ENCODE data around the gene FAM184A.

The FAM184A gene

DNA sequence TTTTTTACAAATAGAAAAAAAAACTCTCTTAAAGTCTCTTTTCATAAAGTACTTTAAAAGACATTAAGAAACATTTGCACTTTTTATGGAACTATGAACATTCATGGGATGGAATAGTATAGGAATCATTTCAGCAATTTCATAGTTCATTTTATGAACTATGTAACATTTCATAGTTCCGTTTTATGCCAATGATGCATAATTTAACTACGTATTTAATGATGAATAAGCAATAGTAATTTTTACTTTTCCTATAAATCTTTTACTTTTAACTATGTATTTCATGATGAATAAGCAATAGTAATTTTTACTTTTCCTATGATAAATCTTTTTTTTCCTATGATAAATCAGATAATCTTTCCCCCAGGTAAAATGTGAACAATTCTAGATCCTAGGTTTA, 47.7 kb downstream of the FAM184A start:
- TF ChIP-seq, protein P1, sequence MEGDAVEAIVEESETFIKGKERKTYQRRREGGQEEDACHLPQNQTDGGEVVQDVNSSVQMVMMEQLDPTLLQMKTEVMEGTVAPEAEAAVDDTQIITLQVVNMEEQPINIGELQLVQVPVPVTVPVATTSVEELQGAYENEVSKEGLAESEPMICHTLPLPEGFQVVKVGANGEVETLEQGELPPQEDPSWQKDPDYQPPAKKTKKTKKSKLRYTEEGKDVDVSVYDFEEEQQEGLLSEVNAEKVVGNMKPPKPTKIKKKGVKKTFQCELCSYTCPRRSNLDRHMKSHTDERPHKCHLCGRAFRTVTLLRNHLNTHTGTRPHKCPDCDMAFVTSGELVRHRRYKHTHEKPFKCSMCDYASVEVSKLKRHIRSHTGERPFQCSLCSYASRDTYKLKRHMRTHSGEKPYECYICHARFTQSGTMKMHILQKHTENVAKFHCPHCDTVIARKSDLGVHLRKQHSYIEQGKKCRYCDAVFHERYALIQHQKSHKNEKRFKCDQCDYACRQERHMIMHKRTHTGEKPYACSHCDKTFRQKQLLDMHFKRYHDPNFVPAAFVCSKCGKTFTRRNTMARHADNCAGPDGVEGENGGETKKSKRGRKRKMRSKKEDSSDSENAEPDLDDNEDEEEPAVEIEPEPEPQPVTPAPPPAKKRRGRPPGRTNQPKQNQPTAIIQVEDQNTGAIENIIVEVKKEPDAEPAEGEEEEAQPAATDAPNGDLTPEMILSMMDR (IDR thresholded peaks at IDR 0.05; ENCODE audit: borderline replicate concordance, extremely low read depth, low read length, poor library complexity, severe bottlenecking), result no peak
- no peak for TF ChIP-seq EZH2 (IDR thresholded peaks at IDR 0.05; ENCODE audit: borderline replicate concordance, low read depth, low read length, severe bottlenecking)
- H3K4me1 ChIP-seq (ENCODE audit: insufficient read depth, low read length), result no peaks in the 10 kb centered on the region
- H3K36me3 ChIP-seq (ENCODE audit: insufficient read depth, low read length), result no peaks in the 10 kb centered on the region
- H4K20me1 ChIP-seq (ENCODE audit: insufficient read depth, low read length), result no peaks in the 10 kb centered on the region
- H3K4me3 ChIP-seq (ENCODE audit: low read depth in 1 of 2, low read length in 2 of 2), result no peak overlapping the region
- H3K27me3 ChIP-seq (ENCODE audit: insufficient read depth, low read length, poor library complexity), result peaks cover 11% of the 10 kb centered on the region
- no peak overlapping the region for H3K27ac ChIP-seq (ENCODE audit: low read length)
- no peak for ATAC-seq (ENCODE audit: insufficient read depth, low read depth)
- no peak overlapping the region for H2AFZ ChIP-seq (ENCODE audit: low read depth, low read length)
- no peaks in the 10 kb centered on the region for H3K9me3 ChIP-seq (ENCODE audit: insufficient read depth, low read length, severe bottlenecking)
- no peak for DNase-seq
- no peaks in the 10 kb centered on the region for H3K79me2 ChIP-seq (ENCODE audit: insufficient read depth, low read length)
- H3K4me2 ChIP-seq (ENCODE audit: insufficient read depth, low read length), result no peak overlapping the region
- H3K9ac ChIP-seq (ENCODE audit: low read depth, low read length), result no peak overlapping the region

GRCh38 chr6:119028091-119028490, 50.4 kb downstream of the FAM184A start:
- H3K36me3 ChIP-seq (ENCODE audit: insufficient read depth, low read length), result no peaks in the 10 kb centered on the region
- H3K9me3 ChIP-seq (ENCODE audit: insufficient read depth, low read length, severe bottlenecking), result no peaks in the 10 kb centered on the region
- TF ChIP-seq, protein P1 (IDR thresholded peaks at IDR 0.05; ENCODE audit: borderline replicate concordance, extremely low read depth, low read length, poor library complexity, severe bottlenecking), result no peak
- TF ChIP-seq EZH2 (IDR thresholded peaks at IDR 0.05; ENCODE audit: borderline replicate concordance, low read depth, low read length, severe bottlenecking), result no peak
- no peak overlapping the region for H3K4me3 ChIP-seq (ENCODE audit: low read depth in 1 of 2, low read length in 2 of 2)
- no peak overlapping the region for H3K4me2 ChIP-seq (ENCODE audit: insufficient read depth, low read length)
- no peaks in the 10 kb centered on the region for H4K20me1 ChIP-seq (ENCODE audit: insufficient read depth, low read length)
- no peak for ATAC-seq (ENCODE audit: insufficient read depth, low read depth)
- no peak overlapping the region for H2AFZ ChIP-seq (ENCODE audit: low read depth, low read length)
- no peak overlapping the region for H3K9ac ChIP-seq (ENCODE audit: low read depth, low read length)
- no peak overlapping the region for H3K27ac ChIP-seq (ENCODE audit: low read length)
- no peak for DNase-seq
- no peaks in the 10 kb centered on the region for H3K79me2 ChIP-seq (ENCODE audit: insufficient read depth, low read length)
- H3K27me3 ChIP-seq (ENCODE audit: insufficient read depth, low read length, poor library complexity), result peaks cover 17% of the 10 kb centered on the region
- H3K4me1 ChIP-seq (ENCODE audit: insufficient read depth, low read length), result no peaks in the 10 kb centered on the region

DNA sequence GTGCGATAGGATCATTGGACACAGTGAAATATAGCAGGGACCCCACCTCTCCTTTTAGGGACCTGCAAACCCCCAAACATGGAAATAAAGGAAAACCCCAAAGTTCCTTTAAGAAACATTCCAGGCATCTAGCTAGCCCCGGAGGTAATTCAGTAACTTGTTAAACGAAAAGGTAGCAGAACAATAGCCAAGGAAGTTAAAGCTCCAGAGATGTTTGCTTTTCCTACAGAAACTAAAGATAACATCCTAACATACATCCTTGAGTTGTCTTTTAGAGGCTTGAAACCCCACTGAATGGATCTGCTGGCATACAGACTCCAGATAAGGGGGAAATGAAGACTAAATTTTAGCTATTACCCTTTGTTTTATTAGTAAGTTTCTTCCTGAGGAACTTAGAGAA, 51.0 kb downstream of the FAM184A start:
- H3K9me3 ChIP-seq (ENCODE audit: insufficient read depth, low read length, severe bottlenecking), result no peaks in the 10 kb centered on the region
- H2AFZ ChIP-seq (ENCODE audit: low read depth, low read length), result no peak overlapping the region
- no peaks in the 10 kb centered on the region for H3K4me1 ChIP-seq (ENCODE audit: insufficient read depth, low read length)

More for the DNA sequence above, 51.0 kb downstream of the FAM184A start:
- no peak overlapping the region for H3K9ac ChIP-seq (ENCODE audit: low read depth, low read length)
- no peak overlapping the region for H3K27ac ChIP-seq (ENCODE audit: low read length)
- TF ChIP-seq, protein P1 (IDR thresholded peaks at IDR 0.05; ENCODE audit: borderline replicate concordance, extremely low read depth, low read length, poor library complexity, severe bottlenecking), result no peak
- TF ChIP-seq EZH2 (IDR thresholded peaks at IDR 0.05; ENCODE audit: borderline replicate concordance, low read depth, low read length, severe bottlenecking), result no peak
- no peaks in the 10 kb centered on the region for H3K36me3 ChIP-seq (ENCODE audit: insufficient read depth, low read length)
- no peaks in the 10 kb centered on the region for H4K20me1 ChIP-seq (ENCODE audit: insufficient read depth, low read length)
- no peaks in the 10 kb centered on the region for H3K79me2 ChIP-seq (ENCODE audit: insufficient read depth, low read length)
- DNase-seq (no peak), ATAC-seq (ENCODE audit: insufficient read depth, low read depth) (no peak)
- H3K4me2 ChIP-seq (ENCODE audit: insufficient read depth, low read length), result no peak overlapping the region
- no peak overlapping the region for H3K4me3 ChIP-seq (ENCODE audit: low read depth in 1 of 2, low read length in 2 of 2)
- H3K27me3 ChIP-seq (ENCODE audit: insufficient read depth, low read length, poor library complexity), result peaks cover 17% of the 10 kb centered on the region
